T follicular helper cell (primary cell): ENCODE measurements around the gene DNAJC5.

Experiments
- DNase-seq: peaks from one replicate; pipeline ENCODE4 v3.0.0-alpha.2; 2020; ENCODE audit warnings: low read depth

The DNAJC5 gene

DNA sequence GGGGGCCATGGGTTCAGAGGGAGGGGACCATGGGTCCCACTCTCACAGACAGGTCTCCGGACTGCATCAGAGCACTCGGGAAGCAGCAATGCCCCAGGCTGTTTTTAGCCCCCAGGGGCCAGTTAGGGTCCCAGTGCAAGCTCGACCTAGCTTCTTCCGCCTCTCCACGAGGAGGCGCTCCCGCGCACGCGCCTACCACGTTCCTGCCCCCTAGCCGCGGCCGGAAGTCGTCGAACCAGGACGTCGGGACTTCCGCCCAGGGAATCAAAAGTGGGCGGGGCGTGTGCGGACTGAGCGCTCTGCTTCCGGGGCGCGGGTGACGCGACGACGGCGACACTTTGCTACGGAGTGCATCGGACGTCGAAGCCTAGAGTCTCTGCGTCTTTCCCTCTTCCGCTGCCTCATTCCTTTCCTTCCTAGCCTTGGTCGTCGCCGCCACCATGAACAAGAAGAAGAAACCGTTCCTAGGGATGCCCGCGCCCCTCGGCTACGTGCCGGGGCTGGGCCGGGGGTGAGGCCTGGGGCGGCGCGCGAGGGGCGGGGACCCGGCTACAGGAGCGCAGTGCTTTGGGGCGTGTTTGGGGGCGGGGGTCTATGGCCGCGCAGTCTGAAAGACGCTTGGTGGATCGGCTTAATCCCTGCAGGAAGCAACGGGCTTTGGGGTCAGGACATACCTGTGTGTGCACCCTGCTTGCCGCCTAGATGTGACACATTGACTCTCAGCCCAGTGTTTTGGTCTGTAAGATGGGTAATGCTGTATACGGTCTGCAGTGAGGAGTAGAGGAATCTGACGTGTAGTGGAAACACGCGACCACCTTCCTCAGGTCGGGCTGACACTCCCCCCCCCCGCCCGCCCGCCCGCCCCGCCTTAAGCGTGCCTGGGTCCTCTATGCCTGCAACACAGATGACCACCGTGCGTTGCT lies 86.1 kb downstream of the DNAJC5 start, which contains the start of gene PRPF6:
PRPF6 (plus strand) TSS at position 327 of the 923 bp plus-strand sequence; CDS start at position 441, 114 bp downstream.
- DNase-seq, result peak; percentile 92

DNA sequence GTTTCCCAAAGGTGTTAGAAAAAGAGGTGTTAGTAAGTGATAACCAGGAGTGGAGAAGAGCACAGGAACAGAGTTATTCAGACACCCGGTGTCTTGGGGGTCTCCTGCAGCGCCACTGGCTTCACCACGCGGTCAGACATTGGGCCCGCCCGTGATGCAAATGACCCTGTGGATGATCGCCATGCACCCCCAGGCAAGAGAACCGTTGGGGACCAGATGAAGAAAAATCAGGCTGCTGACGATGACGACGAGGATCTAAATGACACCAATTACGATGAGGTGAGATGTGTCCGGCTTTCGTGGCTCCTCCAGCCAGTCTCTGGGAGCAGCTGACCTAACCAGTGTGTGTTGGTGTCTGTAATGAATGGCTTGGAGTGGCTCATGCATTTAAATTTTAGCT lies 88.0 kb downstream of the DNAJC5 start:
- DNase-seq, result no peak
